ENCODE data around the gene CACNB2. TPM values are rescaled to one million over a fixed set of nuclear protein-coding genes. Genes with fewer than 3 reads are reported as not detected.

The CACNB2 gene
- total and polyA plus RNA-seq, 10 of the 15 experiments (the other 5 are each of a cell fraction or from before 2014, with no cell fraction given): 0.62 to 8.1 (median 1.2) TPM

- no TSS peak for BruUV-seq (replicated peaks)
- Histone ChIP-seq H3K4me3 (no peak overlapping the region), H4K20me1 (ENCODE audit: control insufficient read depth, insufficient read depth) (no peaks in the 10 kb centered on the region), H3K9me3 (replicated peaks; ENCODE audit: control insufficient read depth, insufficient read depth, low read length) (no peaks in the 10 kb centered on the region; the same call in 1 of the 3 replicates), H3K36me3 (ENCODE audit: control insufficient read depth in 2 of 2, insufficient read depth in 2 of 2, low read length in 1 of 2) (no peaks in the 10 kb centered on the region), H3K27ac (ENCODE audit: control insufficient read depth, insufficient read depth) (no peak overlapping the region), H2AFZ (ENCODE audit: control insufficient read depth, low read depth, low read length) (no peak overlapping the region), H3K9ac (ENCODE audit: control insufficient read depth, insufficient read depth, low read length) (no peak overlapping the region), H3K79me2 (ENCODE audit: control insufficient read depth, insufficient read depth, low read length) (no peaks in the 10 kb centered on the region), H3K4me1 (ENCODE audit: control insufficient read depth, insufficient read depth, low read length) (no peaks in the 10 kb centered on the region), H3K27me3 (replicated peaks in 1 of 2; ENCODE audit: control insufficient read depth in 2 of 2, insufficient read depth in 2 of 2, low read length in 1 of 2) (no peaks in the 10 kb centered on the region), H3K4me2 (ENCODE audit: control insufficient read depth, insufficient read depth) (no peak overlapping the region)
- FAIRE-seq (no peak), DNase-seq (ENCODE audit: low read depth, low spot score) (no peak), ATAC-seq (no peak)
- ChIA-PET POLR2A (no interaction called here), SMC1A (ENCODE audit: uncharacterized antibody, unreplicated experiment) (interaction anchor here (0.5 kb wide), 1 partner anchor 20 kb away, joined by 3 read pairs; no protein-coding TSS in a partner anchor), CTCF (interaction anchor here (1.3 kb wide), 1 partner anchor 8 kb away, joined by 3 read pairs; no protein-coding TSS in a partner anchor), RAD21 (ENCODE audit: unreplicated experiment) (no interaction called here)
- in situ Hi-C loops (cut with MboI) (no loop called here), intact Hi-C loops (cut with micrococcal nuclease; ENCODE audit: unreplicated experiment) (no loop called here)
- WGBS (ENCODE audit: insufficient coverage, insufficient replicate concordance, low lambda C conversion rate, missing lambda C conversion rate): 1% methylated on average over 4 of the region's 4 CpGs
- TF ChIP-seq YBX1 (IDR thresholded peaks at IDR 0.05): no peak
- no peak for TF ChIP-seq LARP7 (IDR thresholded peaks at IDR 0.05)
- TF ChIP-seq IRF5 (IDR thresholded peaks at IDR 0.05; ENCODE audit: borderline replicate concordance): no peak
- no peak for TF ChIP-seq EP300 (IDR thresholded peaks at IDR 0.05; ENCODE audit: borderline replicate concordance in 1 of 2, control insufficient read depth in 1 of 2, low read depth in 2 of 2, low read length in 2 of 2)
- TF ChIP-seq NRF1 (conservative IDR thresholded peaks at IDR 0.05; ENCODE audit: low read depth, low read length): no peak
These were observed 138.9 kb downstream of the CACNB2 start for GRCh38 chr10:18279173-18279572.

- 9% methylated on average over 2 of the region's 2 CpGs for WGBS (ENCODE audit: insufficient coverage, insufficient replicate concordance, low lambda C conversion rate, missing lambda C conversion rate)
- POLR2A ChIA-PET: interaction anchor here (0.5 kb wide), 1 partner anchor 29 kb away, joined by 3 read pairs; no protein-coding TSS in a partner anchor
- no peak for TF ChIP-seq STAT3 (IDR thresholded peaks at IDR 0.05; ENCODE audit: low read depth, low read length)
- TF ChIP-seq NKRF (conservative IDR thresholded peaks at IDR 0.05): no peak
- TF ChIP-seq RELA (IDR thresholded peaks at IDR 0.05; ENCODE audit: borderline replicate concordance, partially characterized antibody): no peak
- no peak for TF ChIP-seq ZNF622 (IDR thresholded peaks at IDR 0.05)
- TF ChIP-seq RFX5 (IDR thresholded peaks at IDR 0.05; ENCODE audit: low read depth, low read length): no peak
- no peak for TF ChIP-seq FOS (IDR thresholded peaks at IDR 0.05; ENCODE audit: borderline replicate concordance, extremely low read depth, insufficient read length)
These were observed 141.9 kb downstream of the CACNB2 start for GRCh38 chr10:18282094-18282493.

More at GRCh38 chr10:18282094-18282493, 141.9 kb downstream of the CACNB2 start:
- Histone ChIP-seq H3K79me2 (ENCODE audit: control insufficient read depth, insufficient read depth, low read length) (no peaks in the 10 kb centered on the region), H4K20me1 (ENCODE audit: control insufficient read depth, insufficient read depth) (no peaks in the 10 kb centered on the region), H3K9ac (ENCODE audit: control insufficient read depth, insufficient read depth, low read length) (no peak overlapping the region), H2AFZ (ENCODE audit: control insufficient read depth, low read depth, low read length) (no peak overlapping the region), H3K4me2 (ENCODE audit: control insufficient read depth, insufficient read depth) (no peak overlapping the region), H3K4me1 (ENCODE audit: control insufficient read depth, insufficient read depth, low read length) (no peaks in the 10 kb centered on the region), H3K27me3 (replicated peaks in 1 of 2; ENCODE audit: control insufficient read depth in 2 of 2, insufficient read depth in 2 of 2, low read length in 1 of 2) (no peaks in the 10 kb centered on the region), H3K27ac (ENCODE audit: control insufficient read depth, insufficient read depth) (no peak overlapping the region), H3K9me3 (replicated peaks; ENCODE audit: control insufficient read depth, insufficient read depth, low read length) (no peaks in the 10 kb centered on the region; the same call in 1 of the 3 replicates), H3K36me3 (ENCODE audit: control insufficient read depth in 2 of 2, insufficient read depth in 2 of 2, low read length in 1 of 2) (no peaks in the 10 kb centered on the region), H3K4me3 (no peak overlapping the region)
- ATAC-seq (no peak), DNase-seq (ENCODE audit: low read depth, low spot score) (no peak), FAIRE-seq (no peak)
- RAD21 ChIA-PET (ENCODE audit: unreplicated experiment): no interaction called here
- in situ Hi-C loops (cut with MboI): no loop called here
- intact Hi-C loops (cut with micrococcal nuclease; ENCODE audit: unreplicated experiment): no loop called here
- CTCF ChIA-PET: no interaction called here
- SMC1A ChIA-PET (ENCODE audit: uncharacterized antibody, unreplicated experiment): no interaction called here
- no TSS peak for BruUV-seq (replicated peaks)

Measured in GM12878 (cell line).